NB4 (cell line): ENCODE measurements around the gene MTMR2.

ENCODE experiments used
- MYC ChIP-seq: IDR thresholded peaks from 2 replicates; pipeline ENCODE4 v1.6.1; 2011; ENCODE audit warnings: low read depth, low read length
- POLR2A ChIP-seq: IDR thresholded peaks from 2 replicates; pipeline ENCODE4 v1.6.1; 2011; ENCODE audit warnings: mild to moderate bottlenecking; ENCODE audit not compliant: insufficient read length; ENCODE audit errors: extremely low read depth
- TF ChIP-seq, protein P1 (sequence below): IDR thresholded peaks from one replicate; pipeline ENCODE4 v1.5.1; 2012; ENCODE audit warnings: low read depth, low read length

- TF ChIP-seq POLR2A (no peak), MYC (no peak)
- TF ChIP-seq, protein P1, sequence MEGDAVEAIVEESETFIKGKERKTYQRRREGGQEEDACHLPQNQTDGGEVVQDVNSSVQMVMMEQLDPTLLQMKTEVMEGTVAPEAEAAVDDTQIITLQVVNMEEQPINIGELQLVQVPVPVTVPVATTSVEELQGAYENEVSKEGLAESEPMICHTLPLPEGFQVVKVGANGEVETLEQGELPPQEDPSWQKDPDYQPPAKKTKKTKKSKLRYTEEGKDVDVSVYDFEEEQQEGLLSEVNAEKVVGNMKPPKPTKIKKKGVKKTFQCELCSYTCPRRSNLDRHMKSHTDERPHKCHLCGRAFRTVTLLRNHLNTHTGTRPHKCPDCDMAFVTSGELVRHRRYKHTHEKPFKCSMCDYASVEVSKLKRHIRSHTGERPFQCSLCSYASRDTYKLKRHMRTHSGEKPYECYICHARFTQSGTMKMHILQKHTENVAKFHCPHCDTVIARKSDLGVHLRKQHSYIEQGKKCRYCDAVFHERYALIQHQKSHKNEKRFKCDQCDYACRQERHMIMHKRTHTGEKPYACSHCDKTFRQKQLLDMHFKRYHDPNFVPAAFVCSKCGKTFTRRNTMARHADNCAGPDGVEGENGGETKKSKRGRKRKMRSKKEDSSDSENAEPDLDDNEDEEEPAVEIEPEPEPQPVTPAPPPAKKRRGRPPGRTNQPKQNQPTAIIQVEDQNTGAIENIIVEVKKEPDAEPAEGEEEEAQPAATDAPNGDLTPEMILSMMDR: no peak
Observed at GRCh38 chr11:95907476-95907875, 16.4 kb downstream of the MTMR2 start.
